SU-DHL-6 (cell line): ENCODE data around the gene RCBTB2.

ENCODE experiments used
- H2AFZ ChIP-seq: fragments of 200-600 bp; sonication (generic); 2 replicates; pipeline ENCODE4 v1.6.1; 2014; ENCODE audit warnings: low read depth, mild to moderate bottlenecking, moderate library complexity, mixed read lengths, antibody characterized with exemption, low read length; ENCODE audit not compliant: severe bottlenecking
- H3F3A ChIP-seq: fragments of 200-600 bp; shearing (Covaris generic); 2 replicates; pipeline ENCODE4 v1.6.0; 2016; ENCODE audit warnings: antibody characterized with exemption, mild to moderate bottlenecking; ENCODE audit not compliant: insufficient read depth
- H3K27ac ChIP-seq: fragments of 200-600 bp; sonication (generic); 2 replicates; pipeline ENCODE4 v1.5.1; 2016; ENCODE audit warnings: low read depth, mild to moderate bottlenecking, low read length, moderate library complexity, mixed read lengths
- H3K27me3 ChIP-seq: fragments of 200-600 bp; sonication (generic), shearing (Covaris generic); 2 replicates; pipeline ENCODE4 v1.6.0; 2014; ENCODE audit warnings: mild to moderate bottlenecking, low read length
- H3K36me3 ChIP-seq: fragments of 200-600 bp; sonication (generic); 2 replicates; pipeline ENCODE4 v1.6.1; 2014; ENCODE audit warnings: mild to moderate bottlenecking, low read length, mixed read lengths
- H3K4me2 ChIP-seq: fragments of 300-600, 200-600 bp; shearing (Covaris generic), sonication (generic); 2 replicates; pipeline ENCODE4 v1.6.0; 2014; ENCODE audit warnings: low read length, low read depth, mild to moderate bottlenecking; ENCODE audit not compliant: poor library complexity, severe bottlenecking
- H3K4me3 ChIP-seq: fragments of 200-600 bp; sonication (generic); 2 replicates; pipeline ENCODE4 v1.5.1; 2014; ENCODE audit warnings: antibody characterized with exemption, low read length, mild to moderate bottlenecking, mixed read lengths; ENCODE audit not compliant: insufficient read depth, poor library complexity, severe bottlenecking
- H3K79me2 ChIP-seq: fragments of 200-600 bp; sonication (generic); 2 replicates; pipeline ENCODE4 v1.6.1; 2014; ENCODE audit warnings: mild to moderate bottlenecking, low read length, moderate library complexity; ENCODE audit not compliant: insufficient read depth
- H3K9ac ChIP-seq: fragments of 200-600 bp; sonication (generic); 2 replicates; pipeline ENCODE4 v1.7.0; 2014; ENCODE audit warnings: mild to moderate bottlenecking, low read length
- H3K9me2 ChIP-seq: fragments of 200-600 bp; sonication (generic); replicated peaks from 2 replicates; pipeline ENCODE4 v1.6.1; 2014; ENCODE audit warnings: low read length; ENCODE audit not compliant: insufficient read depth
- H3K9me3 ChIP-seq: fragments of 200-600 bp; sonication (generic); 2 replicates; pipeline ENCODE4 v1.6.1; 2014; ENCODE audit warnings: low read length, mixed read lengths; ENCODE audit not compliant: insufficient read depth
- H4K20me1 ChIP-seq: fragments of 200-600 bp; sonication (generic); 2 replicates; pipeline ENCODE4 v1.6.1; 2014; ENCODE audit warnings: low read depth, mild to moderate bottlenecking, antibody characterized with exemption, low read length, moderate library complexity, mixed read lengths
- EZH2phosphoT487 ChIP-seq: fragments of 200-600 bp; sonication (generic), shearing (Covaris generic); conservative IDR thresholded peaks from 2 replicates; pipeline ENCODE4 v1.6.1; 2018; ENCODE audit warnings: mild to moderate bottlenecking, antibody characterized with exemption, low read length, moderate library complexity, mixed read lengths
- TF ChIP-seq, protein P1 (sequence below): fragments of 200-600 bp; sonication (generic); IDR thresholded peaks from one replicate; pipeline ENCODE4 v1.5.1; 2017; ENCODE audit warnings: antibody characterized with exemption, mild to moderate bottlenecking, low read length, moderate library complexity; ENCODE audit not compliant: insufficient read depth, poor library complexity, severe bottlenecking

The RCBTB2 gene

DNA sequence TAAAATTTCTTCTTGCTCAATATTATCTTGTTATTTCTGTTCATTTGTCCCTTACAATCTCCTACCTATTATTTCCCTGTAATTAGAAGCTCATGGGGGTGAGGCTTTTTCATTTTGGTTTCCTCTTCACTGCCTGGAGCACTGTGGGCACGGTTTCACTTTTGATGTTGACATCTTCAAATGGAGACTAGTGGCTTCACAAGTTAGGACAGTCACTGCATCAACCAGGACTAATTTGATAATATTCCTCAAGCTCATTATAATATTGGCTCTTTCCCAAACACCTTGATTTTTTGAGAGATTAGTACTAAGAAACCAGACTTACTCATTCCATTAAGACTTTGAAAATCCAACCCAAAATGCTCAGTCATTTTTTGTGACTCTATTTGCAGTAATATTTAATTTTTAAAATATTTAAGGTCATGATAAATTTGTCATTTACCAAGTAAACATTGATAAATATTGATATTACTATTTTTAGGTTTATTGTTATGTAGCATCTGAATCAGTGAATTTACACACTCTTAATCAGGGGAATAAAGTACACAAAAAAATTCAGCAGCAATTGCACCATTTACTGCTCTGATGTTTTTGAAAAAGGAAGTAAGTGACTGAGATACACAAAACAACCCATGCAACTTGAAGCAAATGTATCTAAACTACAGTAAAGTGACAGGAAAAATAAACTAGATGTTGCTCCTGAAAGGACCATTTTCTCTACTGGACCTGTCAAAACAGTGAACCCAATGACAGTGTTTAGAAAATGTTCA, 28.8 kb upstream of the RCBTB2 start:
- TF ChIP-seq EZH2phosphoT487, result no peak
- TF ChIP-seq, protein P1, sequence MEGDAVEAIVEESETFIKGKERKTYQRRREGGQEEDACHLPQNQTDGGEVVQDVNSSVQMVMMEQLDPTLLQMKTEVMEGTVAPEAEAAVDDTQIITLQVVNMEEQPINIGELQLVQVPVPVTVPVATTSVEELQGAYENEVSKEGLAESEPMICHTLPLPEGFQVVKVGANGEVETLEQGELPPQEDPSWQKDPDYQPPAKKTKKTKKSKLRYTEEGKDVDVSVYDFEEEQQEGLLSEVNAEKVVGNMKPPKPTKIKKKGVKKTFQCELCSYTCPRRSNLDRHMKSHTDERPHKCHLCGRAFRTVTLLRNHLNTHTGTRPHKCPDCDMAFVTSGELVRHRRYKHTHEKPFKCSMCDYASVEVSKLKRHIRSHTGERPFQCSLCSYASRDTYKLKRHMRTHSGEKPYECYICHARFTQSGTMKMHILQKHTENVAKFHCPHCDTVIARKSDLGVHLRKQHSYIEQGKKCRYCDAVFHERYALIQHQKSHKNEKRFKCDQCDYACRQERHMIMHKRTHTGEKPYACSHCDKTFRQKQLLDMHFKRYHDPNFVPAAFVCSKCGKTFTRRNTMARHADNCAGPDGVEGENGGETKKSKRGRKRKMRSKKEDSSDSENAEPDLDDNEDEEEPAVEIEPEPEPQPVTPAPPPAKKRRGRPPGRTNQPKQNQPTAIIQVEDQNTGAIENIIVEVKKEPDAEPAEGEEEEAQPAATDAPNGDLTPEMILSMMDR, result no peak
- peaks cover 8% of the 10 kb centered on the region for H3K36me3 ChIP-seq
- peak overlapping the region; percentile 96 for H3K27ac ChIP-seq
- H3K4me2 ChIP-seq, result peak overlapping the region; percentile 92
- H4K20me1 ChIP-seq, result no peaks in the 10 kb centered on the region
- H3F3A ChIP-seq, result peaks cover 18% of the 10 kb centered on the region
- H3K27me3 ChIP-seq, result no peaks in the 10 kb centered on the region
- no peaks in the 10 kb centered on the region for H3K9me2 ChIP-seq
- H2AFZ ChIP-seq, result no peak overlapping the region
- H3K9ac ChIP-seq, result peak overlapping the region; percentile 45
- no peaks in the 10 kb centered on the region for H3K79me2 ChIP-seq
- H3K4me3 ChIP-seq, result peak overlapping the region; percentile 35
- peaks cover under 1% of the 10 kb centered on the region; the same call in 1 of the 2 replicates for H3K9me3 ChIP-seq

DNA sequence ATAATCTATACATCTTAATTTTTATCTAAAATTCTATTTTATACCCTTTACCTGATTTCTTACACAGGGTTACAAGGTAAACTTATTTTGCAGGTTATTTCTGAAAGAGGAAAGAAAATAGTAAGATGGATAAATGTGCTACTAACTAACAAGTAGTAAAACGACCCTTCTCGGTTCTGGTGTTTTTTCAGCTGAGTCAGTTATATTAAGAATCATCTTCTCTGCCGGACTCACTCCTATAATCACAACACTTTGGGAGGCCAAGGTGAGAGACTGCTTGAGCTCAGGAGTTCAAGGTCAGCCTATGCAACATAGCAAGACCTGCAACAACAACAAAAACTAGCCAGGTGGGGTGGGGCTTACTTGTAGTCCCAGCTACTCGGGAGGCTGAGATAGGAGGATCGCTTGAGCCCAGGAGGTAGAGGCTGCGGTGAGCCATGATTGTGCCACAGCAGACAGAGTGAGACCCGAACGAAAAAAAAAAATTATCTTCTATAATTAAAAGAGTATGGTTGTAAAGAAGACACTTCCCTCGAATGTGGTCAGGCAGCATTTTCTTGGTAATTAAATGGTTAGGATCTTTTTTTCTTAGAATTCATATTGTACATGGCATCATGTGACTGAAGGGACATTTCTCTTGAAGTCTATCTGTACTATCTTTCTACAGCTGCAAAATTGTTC, 27.9 kb upstream of the RCBTB2 start:
- peak overlapping the region; percentile 92 for H3K4me2 ChIP-seq
- H3K36me3 ChIP-seq, result peaks cover 15% of the 10 kb centered on the region
- H3K9ac ChIP-seq, result peak overlapping the region; percentile 45
- H3F3A ChIP-seq, result peaks cover 18% of the 10 kb centered on the region
- no peak overlapping the region for H2AFZ ChIP-seq
- H3K27ac ChIP-seq, result peak overlapping the region; percentile 96
- H3K79me2 ChIP-seq, result no peaks in the 10 kb centered on the region
- H4K20me1 ChIP-seq, result no peaks in the 10 kb centered on the region
- H3K4me3 ChIP-seq, result peak overlapping the region; percentile 8
- H3K9me3 ChIP-seq, result peaks cover 6% of the 10 kb centered on the region; the same call in 1 of the 2 replicates
- no peaks in the 10 kb centered on the region for H3K27me3 ChIP-seq
- TF ChIP-seq, protein P1, result no peak
- no peak for TF ChIP-seq EZH2phosphoT487
- no peaks in the 10 kb centered on the region for H3K9me2 ChIP-seq

DNA sequence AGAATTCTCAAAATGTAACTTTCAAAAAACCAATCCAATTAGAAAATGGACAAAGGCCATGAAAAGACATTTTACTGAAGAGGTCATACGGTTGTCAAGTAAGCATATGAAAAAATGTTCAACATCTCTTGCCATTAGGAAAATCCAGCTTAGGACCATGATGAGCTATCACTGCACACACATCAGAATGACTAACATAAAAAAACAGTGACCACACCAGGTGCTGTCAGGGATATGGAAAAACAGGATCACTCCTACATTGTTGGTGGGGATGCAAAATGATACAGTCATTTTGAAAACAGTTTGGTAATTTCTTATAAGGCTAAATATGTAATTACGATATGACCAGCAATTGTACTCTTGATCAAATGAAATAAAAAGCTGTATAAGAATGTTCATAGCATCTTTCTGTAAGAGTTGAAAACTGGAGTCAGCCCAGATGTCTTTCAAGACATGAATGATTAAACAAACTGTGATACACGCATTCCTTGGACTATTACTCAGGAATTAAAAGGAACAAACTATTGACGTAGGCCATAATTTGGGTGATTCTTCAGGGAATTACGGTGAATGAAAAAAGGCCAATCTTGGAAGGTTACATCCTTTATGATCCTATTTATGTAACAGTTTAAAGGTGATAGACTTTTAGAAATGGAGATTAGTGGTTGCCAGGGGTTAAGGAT, 26.9 kb upstream of the RCBTB2 start:
- H2AFZ ChIP-seq, result no peak overlapping the region
- H3K36me3 ChIP-seq, result peaks cover 20% of the 10 kb centered on the region
- no peak overlapping the region for H3K9ac ChIP-seq
- H3K9me2 ChIP-seq, result no peaks in the 10 kb centered on the region
- H3K4me2 ChIP-seq, result no peak overlapping the region
- peaks cover 11% of the 10 kb centered on the region; the same call in 1 of the 2 replicates for H3K9me3 ChIP-seq
- no peak overlapping the region for H3K27ac ChIP-seq
- H3K27me3 ChIP-seq, result no peaks in the 10 kb centered on the region
- TF ChIP-seq EZH2phosphoT487, result no peak
- TF ChIP-seq, protein P1, result no peak
- no peaks in the 10 kb centered on the region for H4K20me1 ChIP-seq
- no peaks in the 10 kb centered on the region for H3K79me2 ChIP-seq
- H3K4me3 ChIP-seq, result no peak overlapping the region
- peaks cover 18% of the 10 kb centered on the region for H3F3A ChIP-seq
